Measurements from ENCODE around the gene NBAS. TPM values are rescaled to one million over a fixed set of nuclear protein-coding genes. Genes with fewer than 3 reads are reported as not detected.

The NBAS gene
- total and polyA plus RNA-seq, 2 of the 4 experiments (the other 2 are of a cell fraction), result 22.3 to 105 TPM

- 0 out of 2 replicates have a peak overlapping the region, but pooled peaks have one; percentile 17 for H2AK5ac ChIP-seq (ENCODE audit: low read depth, low read length)
- in situ Hi-C loops (cut with MboI; ENCODE audit: low sequenced_read_pairs) (no loop called here), dilution Hi-C loops (cut with HindIII; ENCODE audit: low sequenced_read_pairs, unreplicated experiment) (no loop called here), intact Hi-C loops (cut with micrococcal nuclease) (loop anchor here (5.0 kb wide), 1 partner anchor 125 kb away; no protein-coding TSS in a partner anchor)
- no peaks in the 10 kb centered on the region for H3K27me3 ChIP-seq (ENCODE audit: control insufficient read depth, insufficient read depth, low read length)
- no peak overlapping the region for H3K27ac ChIP-seq (ENCODE audit: insufficient read depth, low read length)
- TF ChIP-seq RFX5 (IDR thresholded peaks at IDR 0.05; ENCODE audit: low read depth, low read length) (no peak), RAD21 (IDR thresholded peaks at IDR 0.05; ENCODE audit: low read length) (no peak), MAZ (IDR thresholded peaks at IDR 0.05; ENCODE audit: borderline replicate concordance, low read depth, low read length) (no peak), ELK1 (IDR thresholded peaks at IDR 0.05; ENCODE audit: borderline replicate concordance, low read depth, low read length) (no peak), MAFK (IDR thresholded peaks at IDR 0.05; ENCODE audit: low read depth, low read length) (no peak), CTCF (conservative IDR thresholded peaks at IDR 0.05; ENCODE audit: low read depth, low read length) (no peak), FOS (IDR thresholded peaks at IDR 0.05; ENCODE audit: low read depth, low read length) (no peak), MXI1 (IDR thresholded peaks at IDR 0.05; ENCODE audit: borderline replicate concordance, low read depth, low read length) (no peak)
- no peaks in the 10 kb centered on the region; the same call in 1 of the 2 replicates for H3K36me3 ChIP-seq (ENCODE audit: control insufficient read depth, insufficient read depth, low read length)
- H4K20me1 ChIP-seq (ENCODE audit: insufficient read depth, low read length), result no peaks in the 10 kb centered on the region
- 88% methylated on average over 7 of the region's 12 CpGs; no CpG with 5 or more reads in 1 of the 2 experiments for WGBS, 2 experiments (ENCODE audit: extremely low coverage in 2 of 2, insufficient read length in 1 of 2)
- H3K79me1 ChIP-seq (ENCODE audit: low read depth in 1 of 2, low read length in 2 of 2), result peaks cover 3 to 11% of the 10 kb centered on the region in 2 experiments; a peak in 1 of 4 replicates
- peak overlapping the region; percentile 13 for H2AK9ac ChIP-seq (replicated peaks; ENCODE audit: low read depth, low read length, poor library complexity)
- H4K8ac ChIP-seq (ENCODE audit: low read depth in 2 of 2, low read length in 2 of 2), result no peak overlapping the region
- H3K4me2 ChIP-seq (ENCODE audit: low read depth, low read length), result no peak overlapping the region
- no peak overlapping the region for H2BK20ac ChIP-seq (ENCODE audit: low read depth, low read length)
- ATAC-seq (ENCODE audit: low read depth), result no peak
- H2BK5ac ChIP-seq (ENCODE audit: low read depth, low read length, poor library complexity, severe bottlenecking), result no peak overlapping the region
- H2BK120ac ChIP-seq (ENCODE audit: low read depth, low read length), result no peak overlapping the region
- no peak overlapping the region for H3K4ac ChIP-seq (ENCODE audit: low read depth, low read length)
- DNase-seq, result no peak
- peaks cover 15% of the 10 kb centered on the region for H3K4me1 ChIP-seq (ENCODE audit: control insufficient read depth, insufficient read depth, low read length)
- no peaks in the 10 kb centered on the region for H3K9me3 ChIP-seq (ENCODE audit: control insufficient read depth, insufficient read depth, low read length)
- no TSS peak for BruUV-seq (replicated peaks)
- no peak overlapping the region for H3K9ac ChIP-seq (ENCODE audit: low read depth, low read length)
- no peak overlapping the region for H3K4me3 ChIP-seq (ENCODE audit: insufficient read depth, low read depth, low read length)
- no peak overlapping the region for H4K5ac ChIP-seq (ENCODE audit: low read depth, low read length)
- H3K9me1 ChIP-seq (ENCODE audit: insufficient read depth, low read length), result peaks cover 8% of the 10 kb centered on the region
- ChIA-PET POLR2A (ENCODE audit: unreplicated experiment) (no interaction called here), CTCF (no interaction called here)
- no peak overlapping the region for H3K18ac ChIP-seq (ENCODE audit: low read depth, low read length)
- H3K56ac ChIP-seq (ENCODE audit: extremely low read depth, insufficient read depth, low read length), result no peak overlapping the region
- H2AFZ ChIP-seq (replicated peaks; ENCODE audit: low read length, poor library complexity), result no peak overlapping the region
- no peak overlapping the region for H2BK15ac ChIP-seq (ENCODE audit: low read depth, low read length)
- no peak overlapping the region for H3K23ac ChIP-seq (ENCODE audit: low read depth, low read length)
- H4K91ac ChIP-seq (ENCODE audit: insufficient read depth, low read depth, low read length), result no peak overlapping the region
- H3K14ac ChIP-seq (replicated peaks; ENCODE audit: low read depth, low read length), result no peak overlapping the region
Measured at GRCh38 chr2:15166878-15167277, 394.3 kb downstream of the NBAS start.

Data from IMR-90 (cell line).